Measurements from ENCODE around the gene ZSCAN31.

GRCh38 chr6:28330041-28330440 is 5.9 kb downstream of the ZSCAN31 start:
- TF ChIP-seq, protein P1, sequence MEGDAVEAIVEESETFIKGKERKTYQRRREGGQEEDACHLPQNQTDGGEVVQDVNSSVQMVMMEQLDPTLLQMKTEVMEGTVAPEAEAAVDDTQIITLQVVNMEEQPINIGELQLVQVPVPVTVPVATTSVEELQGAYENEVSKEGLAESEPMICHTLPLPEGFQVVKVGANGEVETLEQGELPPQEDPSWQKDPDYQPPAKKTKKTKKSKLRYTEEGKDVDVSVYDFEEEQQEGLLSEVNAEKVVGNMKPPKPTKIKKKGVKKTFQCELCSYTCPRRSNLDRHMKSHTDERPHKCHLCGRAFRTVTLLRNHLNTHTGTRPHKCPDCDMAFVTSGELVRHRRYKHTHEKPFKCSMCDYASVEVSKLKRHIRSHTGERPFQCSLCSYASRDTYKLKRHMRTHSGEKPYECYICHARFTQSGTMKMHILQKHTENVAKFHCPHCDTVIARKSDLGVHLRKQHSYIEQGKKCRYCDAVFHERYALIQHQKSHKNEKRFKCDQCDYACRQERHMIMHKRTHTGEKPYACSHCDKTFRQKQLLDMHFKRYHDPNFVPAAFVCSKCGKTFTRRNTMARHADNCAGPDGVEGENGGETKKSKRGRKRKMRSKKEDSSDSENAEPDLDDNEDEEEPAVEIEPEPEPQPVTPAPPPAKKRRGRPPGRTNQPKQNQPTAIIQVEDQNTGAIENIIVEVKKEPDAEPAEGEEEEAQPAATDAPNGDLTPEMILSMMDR (IDR thresholded peaks at IDR 0.05), result no peak
- TF ChIP-seq POLR2A (IDR thresholded peaks at IDR 0.05), result no peak

Measured in breast epithelium (tissue), 3 donors.